HG02840 (cell line): ENCODE data around the gene GHDC.

Experiments
- ATAC-seq: cut with Tn5 transposase; IDR thresholded peaks from one replicate; pipeline ENCODE4 v1.9.1; 2021; ENCODE audit warnings: mild to moderate bottlenecking, moderate library complexity, moderate number of reproducible peaks; ENCODE audit not compliant: unreplicated experiment, low FRiP score

Gene GHDC

GRCh38 chr17:42183741-42184711 is 10.3 kb downstream of the GHDC start:
- ATAC-seq: no peak

DNA sequence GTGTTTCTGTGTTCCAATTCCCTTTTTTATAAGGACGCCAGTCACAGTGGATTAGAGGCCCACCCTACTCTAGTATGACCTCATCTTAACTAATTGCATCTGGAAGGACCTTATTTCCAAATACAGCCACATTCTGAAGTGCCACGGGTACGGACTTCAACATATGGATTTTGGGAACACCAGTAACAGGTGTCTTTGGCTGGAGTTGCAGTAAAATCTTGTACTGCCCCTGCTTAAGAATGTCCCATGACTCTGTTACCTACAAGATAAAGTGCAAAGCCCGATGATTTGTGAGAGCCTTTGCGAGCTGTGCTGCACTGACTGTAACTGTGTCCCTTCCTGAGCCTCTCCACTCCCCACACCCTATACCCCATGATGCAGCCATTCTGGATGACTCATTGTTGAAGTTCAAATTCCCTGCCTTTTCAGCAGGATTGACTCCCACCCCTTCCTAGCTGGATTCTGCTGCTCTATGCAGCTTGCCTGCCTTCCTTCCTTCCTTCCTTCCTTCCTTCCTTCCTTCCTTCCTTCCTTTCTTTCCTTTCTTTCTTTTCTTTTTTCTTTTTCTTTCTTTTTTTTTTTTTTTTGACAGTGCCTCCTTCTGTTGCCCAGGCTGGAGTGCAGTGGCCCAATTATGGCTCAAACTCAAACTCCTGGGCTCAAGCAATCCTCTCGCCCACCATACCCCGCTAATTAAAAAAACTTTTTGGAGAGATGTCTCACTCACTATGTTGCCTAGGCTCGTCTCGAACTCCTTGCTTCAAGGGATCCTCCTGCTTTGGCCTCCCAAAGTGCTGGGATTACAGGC is 11.2 kb downstream of the GHDC start:
- ATAC-seq: no peak

DNA sequence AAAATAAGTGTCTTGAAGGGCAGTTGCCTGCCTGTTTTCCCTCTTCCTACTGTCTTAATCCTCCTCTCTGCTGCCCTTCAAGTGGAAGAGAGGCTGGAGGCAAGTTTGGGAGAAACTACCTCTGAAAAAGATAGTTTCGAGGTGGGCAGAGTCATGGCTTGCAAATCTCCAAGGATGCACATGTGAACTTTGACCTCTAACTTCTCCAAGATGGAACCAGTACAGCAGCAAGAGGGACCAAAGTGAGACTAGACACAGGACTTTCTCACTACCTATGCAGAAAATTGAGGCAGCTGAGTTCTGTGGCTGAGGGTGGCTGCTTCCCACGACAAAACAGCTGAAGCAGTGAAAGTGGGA is 12.5 kb downstream of the GHDC start:
- no peak for ATAC-seq

GRCh38 chr17:42180922-42181850 is 13.1 kb downstream of the GHDC start, which contains the start of gene KCNH4:
TSS of gene KCNH4 (minus strand) at chr17:42181142. CDS start at chr17:42180945, 197 bp downstream.
- no peak for ATAC-seq

- ATAC-seq: no peak
These were observed 13.8 kb downstream of the GHDC start for GRCh38 chr17:42180411-42180921.

DNA sequence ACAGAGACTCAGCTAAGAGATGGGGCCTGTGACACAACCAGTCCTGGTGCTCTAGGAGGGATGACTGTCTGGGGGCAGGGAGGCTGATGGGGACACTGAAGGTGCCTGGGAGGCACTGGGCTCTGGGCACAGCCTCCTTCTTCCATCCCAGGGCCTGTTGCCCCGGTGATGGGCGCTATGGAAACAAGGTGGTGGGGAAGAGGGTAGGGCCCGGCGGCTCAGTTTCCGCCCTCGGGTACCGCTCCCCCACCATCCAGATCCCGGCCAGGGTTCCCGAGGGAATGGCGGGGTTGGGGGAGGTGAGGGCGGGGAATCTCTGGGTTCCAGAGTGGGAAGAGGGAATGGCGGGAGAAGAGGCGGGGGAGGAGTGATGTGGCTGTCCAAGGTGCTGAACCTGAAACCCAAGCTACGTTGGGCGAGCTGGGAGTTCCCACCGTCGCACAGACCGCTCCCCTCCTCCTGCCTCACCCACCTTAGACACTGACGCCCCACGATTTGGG is 14.3 kb downstream of the GHDC start:
- ATAC-seq: no peak

DNA sequence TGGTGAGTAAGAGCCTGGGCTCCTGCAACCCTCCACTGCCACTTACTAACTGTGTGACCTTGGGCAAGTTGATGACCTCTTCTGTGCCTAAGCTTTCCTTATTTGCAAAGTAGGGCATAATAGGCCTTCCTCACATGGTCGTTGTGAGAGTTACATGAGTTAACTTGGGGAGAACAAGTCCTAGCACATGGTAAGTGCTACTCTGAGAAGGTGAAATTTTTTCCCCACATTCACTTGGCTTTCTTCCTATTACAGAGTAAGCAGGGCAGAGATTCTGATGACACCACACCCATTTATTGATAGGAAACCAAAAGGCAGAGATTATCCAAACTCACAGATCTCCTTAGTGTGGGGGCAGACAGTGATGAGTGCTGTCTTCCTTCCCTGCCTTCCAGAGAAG is 15.0 kb downstream of the GHDC start:
- ATAC-seq: no peak

- ATAC-seq: no peak
These were observed 15.5 kb downstream of the GHDC start for GRCh38 chr17:42178817-42179216.

- ATAC-seq: no peak
These were observed 16.6 kb downstream of the GHDC start for GRCh38 chr17:42177684-42178083.

DNA sequence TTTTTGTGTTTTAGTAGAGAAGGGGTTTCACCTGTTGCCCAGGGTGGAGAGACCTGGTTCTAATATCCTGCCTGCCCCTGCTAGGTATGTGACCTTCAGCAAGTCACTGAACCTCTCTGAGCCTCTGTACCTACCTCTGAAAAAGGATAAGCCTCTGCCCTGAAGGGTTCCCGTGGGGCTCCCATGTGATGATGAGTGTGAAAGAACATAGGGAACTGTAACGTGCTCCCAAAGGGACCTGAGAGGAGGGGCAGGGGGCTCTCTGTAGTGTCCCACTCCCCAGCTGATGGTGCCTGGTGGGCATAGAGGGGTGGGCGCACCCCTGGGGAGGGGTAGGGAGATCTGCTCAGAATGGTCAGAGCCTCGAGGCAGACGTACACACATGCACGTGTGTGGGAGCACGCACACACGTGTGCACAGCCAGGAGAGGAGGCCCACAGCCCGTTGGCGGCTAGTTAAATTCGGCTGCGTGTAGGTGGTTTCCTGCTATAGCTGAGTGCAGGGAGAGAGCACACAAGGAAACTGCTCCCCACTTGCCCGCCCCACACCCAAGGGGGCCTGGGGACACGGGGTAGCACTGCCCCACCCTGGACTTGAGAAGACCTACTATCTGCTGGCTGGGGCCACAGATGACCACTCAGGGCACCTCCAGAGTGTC is 20.0 kb downstream of the GHDC start:
- no peak for ATAC-seq

GRCh38 chr17:42171831-42172230 is 22.5 kb downstream of the GHDC start:
- no peak for ATAC-seq

DNA sequence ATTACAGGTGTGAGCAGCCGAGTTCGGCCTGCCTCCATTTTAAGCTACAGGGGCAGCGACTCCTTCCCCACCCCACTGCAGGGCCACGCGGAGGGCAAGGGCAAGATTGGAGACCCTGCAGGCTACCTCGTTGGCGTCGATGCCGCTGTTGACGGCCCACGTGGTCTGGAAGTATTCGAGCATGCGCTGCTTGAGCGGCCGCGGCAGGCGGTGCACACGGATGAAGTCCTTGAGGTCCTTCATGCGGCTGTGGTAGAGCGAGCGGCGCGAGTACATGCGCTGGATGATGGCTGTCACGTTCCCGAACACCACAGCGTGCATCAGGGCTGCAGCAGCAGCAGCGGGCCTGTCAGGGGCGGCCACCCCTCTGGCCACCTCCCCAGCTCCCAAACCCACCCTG is 24.9 kb downstream of the GHDC start:
- no peak for ATAC-seq

- ATAC-seq: no peak
These were observed 26.5 kb downstream of the GHDC start for GRCh38 chr17:42167807-42168206.

GRCh38 chr17:42166196-42166763 is 28.0 kb downstream of the GHDC start:
- no peak for ATAC-seq

- ATAC-seq: no peak
These were observed 28.5 kb downstream of the GHDC start for GRCh38 chr17:42165751-42166150.

DNA sequence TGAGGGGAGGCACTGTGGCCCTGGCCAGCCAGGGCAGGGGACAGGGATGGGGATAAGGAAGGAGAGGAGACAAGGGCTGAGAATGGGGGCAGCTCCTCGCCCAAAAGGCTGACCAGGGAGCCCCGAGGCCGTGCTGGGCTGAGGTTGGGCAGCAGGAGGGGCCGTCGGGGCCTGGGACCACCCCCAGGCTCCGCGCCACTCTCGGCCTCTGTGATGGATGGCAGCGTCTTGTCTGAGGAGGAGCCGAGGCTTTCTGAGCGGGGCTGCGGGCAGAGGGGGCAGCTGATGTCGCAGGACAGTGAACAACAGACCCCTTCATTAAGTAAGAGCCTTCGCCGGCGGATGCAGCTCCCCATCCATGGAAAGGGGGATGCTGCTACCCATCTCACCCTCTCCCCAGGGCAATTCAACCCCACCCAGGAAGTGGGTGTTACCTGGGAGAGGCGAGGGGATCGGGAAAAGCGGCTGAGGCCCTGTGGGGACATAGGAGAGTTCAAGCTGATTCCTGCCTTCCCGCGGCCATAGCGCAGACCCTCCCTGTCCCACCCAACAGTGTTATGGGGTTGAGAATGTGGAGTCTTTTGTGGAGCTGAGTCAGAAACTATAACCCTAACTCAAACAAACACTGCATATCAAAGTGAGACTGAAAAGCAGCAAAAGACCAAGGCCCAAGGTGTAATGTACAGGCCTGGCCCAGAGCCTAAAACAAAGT is 30.4 kb downstream of the GHDC start:
- no peak for ATAC-seq

GRCh38 chr17:42163113-42163512 is 31.2 kb downstream of the GHDC start:
- ATAC-seq: no peak

GRCh38 chr17:42160531-42160910 is 33.8 kb downstream of the GHDC start:
- no peak for ATAC-seq
